ENCODE results near the gene EIF6. TPM values are rescaled to one million over a fixed set of nuclear protein-coding genes. Genes with fewer than 3 reads are reported as not detected.

EIF6 gene
- total and polyA plus RNA-seq, 9 of the 15 experiments (the other 6 are each of a cell fraction or from before 2014, with no cell fraction given): 165 to 832 (median 229) TPM

DNA sequence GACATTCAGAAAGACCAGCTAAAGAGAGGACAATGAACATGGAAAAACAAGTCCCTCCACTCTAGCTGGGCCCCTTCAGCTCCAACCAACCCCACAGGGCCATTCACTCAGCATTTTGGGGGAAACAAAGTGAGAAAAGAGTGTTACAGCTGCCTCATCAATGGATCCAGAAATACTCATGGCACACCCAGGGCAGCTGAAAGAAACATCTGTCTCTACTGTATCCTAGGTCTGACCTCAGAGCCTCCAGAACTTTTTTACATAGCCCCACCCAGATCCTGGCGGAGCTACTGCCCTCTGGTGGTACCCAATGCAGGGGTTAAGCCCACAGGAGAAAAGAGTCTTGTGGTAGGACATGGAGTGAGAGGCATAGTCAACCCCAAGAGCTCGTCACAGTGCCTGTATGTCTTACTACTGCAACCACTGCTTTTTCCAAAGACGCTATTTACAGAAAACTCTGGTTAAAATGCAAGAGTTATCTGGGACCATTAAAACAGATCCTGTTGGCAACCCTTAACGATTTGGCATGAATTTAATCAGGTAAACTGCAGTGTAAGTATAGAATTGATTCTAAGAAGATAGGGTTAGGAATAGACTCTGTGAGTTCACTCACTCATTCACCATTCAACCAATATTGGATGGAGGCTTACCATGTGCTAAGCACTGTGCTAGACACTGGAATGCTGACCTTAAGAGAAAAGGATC is 45.0 kb upstream of the EIF6 start (continued):
- TF ChIP-seq, protein P1, sequence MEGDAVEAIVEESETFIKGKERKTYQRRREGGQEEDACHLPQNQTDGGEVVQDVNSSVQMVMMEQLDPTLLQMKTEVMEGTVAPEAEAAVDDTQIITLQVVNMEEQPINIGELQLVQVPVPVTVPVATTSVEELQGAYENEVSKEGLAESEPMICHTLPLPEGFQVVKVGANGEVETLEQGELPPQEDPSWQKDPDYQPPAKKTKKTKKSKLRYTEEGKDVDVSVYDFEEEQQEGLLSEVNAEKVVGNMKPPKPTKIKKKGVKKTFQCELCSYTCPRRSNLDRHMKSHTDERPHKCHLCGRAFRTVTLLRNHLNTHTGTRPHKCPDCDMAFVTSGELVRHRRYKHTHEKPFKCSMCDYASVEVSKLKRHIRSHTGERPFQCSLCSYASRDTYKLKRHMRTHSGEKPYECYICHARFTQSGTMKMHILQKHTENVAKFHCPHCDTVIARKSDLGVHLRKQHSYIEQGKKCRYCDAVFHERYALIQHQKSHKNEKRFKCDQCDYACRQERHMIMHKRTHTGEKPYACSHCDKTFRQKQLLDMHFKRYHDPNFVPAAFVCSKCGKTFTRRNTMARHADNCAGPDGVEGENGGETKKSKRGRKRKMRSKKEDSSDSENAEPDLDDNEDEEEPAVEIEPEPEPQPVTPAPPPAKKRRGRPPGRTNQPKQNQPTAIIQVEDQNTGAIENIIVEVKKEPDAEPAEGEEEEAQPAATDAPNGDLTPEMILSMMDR (IDR thresholded peaks at IDR 0.05 in 2 of 3, conservative IDR thresholded peaks at IDR 0.05 in 1 of 3; ENCODE audit: insufficient read depth in 2 of 3, low read depth in 1 of 3, low read length in 3 of 3): peak; percentile 91 to 94 (median 92)
- no peak for TF ChIP-seq XRCC3 (IDR thresholded peaks at IDR 0.05)
- TF ChIP-seq CBX1 (IDR thresholded peaks at IDR 0.05; ENCODE audit: low read depth): no peak
- TF ChIP-seq BHLHE40 (IDR thresholded peaks at IDR 0.05; ENCODE audit: low read length): no peak
- no peak for TF ChIP-seq PHB2 (IDR thresholded peaks at IDR 0.05; ENCODE audit: low read depth)
- TF ChIP-seq NR3C1 (CRISPR knock-in tag; IDR thresholded peaks at IDR 0.05): no peak
- TF ChIP-seq, protein P2, sequence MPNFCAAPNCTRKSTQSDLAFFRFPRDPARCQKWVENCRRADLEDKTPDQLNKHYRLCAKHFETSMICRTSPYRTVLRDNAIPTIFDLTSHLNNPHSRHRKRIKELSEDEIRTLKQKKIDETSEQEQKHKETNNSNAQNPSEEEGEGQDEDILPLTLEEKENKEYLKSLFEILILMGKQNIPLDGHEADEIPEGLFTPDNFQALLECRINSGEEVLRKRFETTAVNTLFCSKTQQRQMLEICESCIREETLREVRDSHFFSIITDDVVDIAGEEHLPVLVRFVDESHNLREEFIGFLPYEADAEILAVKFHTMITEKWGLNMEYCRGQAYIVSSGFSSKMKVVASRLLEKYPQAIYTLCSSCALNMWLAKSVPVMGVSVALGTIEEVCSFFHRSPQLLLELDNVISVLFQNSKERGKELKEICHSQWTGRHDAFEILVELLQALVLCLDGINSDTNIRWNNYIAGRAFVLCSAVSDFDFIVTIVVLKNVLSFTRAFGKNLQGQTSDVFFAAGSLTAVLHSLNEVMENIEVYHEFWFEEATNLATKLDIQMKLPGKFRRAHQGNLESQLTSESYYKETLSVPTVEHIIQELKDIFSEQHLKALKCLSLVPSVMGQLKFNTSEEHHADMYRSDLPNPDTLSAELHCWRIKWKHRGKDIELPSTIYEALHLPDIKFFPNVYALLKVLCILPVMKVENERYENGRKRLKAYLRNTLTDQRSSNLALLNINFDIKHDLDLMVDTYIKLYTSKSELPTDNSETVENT (CRISPR knock-in tag; IDR thresholded peaks at IDR 0.05): no peak
- no peak for TF ChIP-seq SREBF1 (IDR thresholded peaks at IDR 0.05; ENCODE audit: borderline replicate concordance, low read depth, low read length)
- TF ChIP-seq RBFOX2 (IDR thresholded peaks at IDR 0.05; ENCODE audit: low read depth, low read length): no peak
- TF ChIP-seq RUNX1 (IDR thresholded peaks at IDR 0.05; ENCODE audit: low read depth): no peak
- no peak for TF ChIP-seq MIER1 (IDR thresholded peaks at IDR 0.05; ENCODE audit: low read depth)
- TF ChIP-seq PRPF4 (IDR thresholded peaks at IDR 0.05; ENCODE audit: insufficient read depth, low read depth, low read length, poor library complexity, severe bottlenecking): no peak
- TF ChIP-seq DMBX1 (CRISPR knock-in tag; IDR thresholded peaks at IDR 0.05; ENCODE audit: borderline replicate concordance): no peak
- no peak for TF ChIP-seq GATAD2B (IDR thresholded peaks at IDR 0.05; ENCODE audit: borderline replicate concordance)

All from K562 (cell line).